Right ventricle myocardium superior (tissue), 1 donor: ENCODE measurements around the gene GPC6. TPM values are rescaled to one million over a fixed set of nuclear protein-coding genes. Genes with fewer than 3 reads are reported as not detected.
A peak's percentile ranks its signal among the peaks of the same experiment; 100 is the strongest.

Experiments used
- ATAC-seq: fragments of 200-7000 bp; cut with Tn5 transposase; one replicate; pipeline ENCODE4 v1.9.1; 2020; ENCODE audit warnings: mild to moderate bottlenecking; ENCODE audit not compliant: poor library complexity
- DNase-seq: peaks from one replicate; pipeline ENCODE4 v3.0.0-alpha.2; 2020
- intact Hi-C: fragments of 100-400 bp; cut with DNase I; formaldehyde crosslinking; loops from one replicate; pipeline ENCODE4 v1.11.2; 2022
- total RNA-seq: library from RNA; stranded (reverse); fragmentation: NEBNext Ultra II Directional; extraction: Animal tissue kit (Norgen Biotek cat#: 25700); gene quantifications from one replicate; pipeline ENCODE4 v1.2.1, GENCODE V29; 2021
- donor health status: DM: no; HTN: yes; CAD: no; lungs with severe emphysema.

The GPC6 gene
- total RNA-seq, 1 donor from 2014 or later = 3.3 TPM

- ATAC-seq (no peak), DNase-seq (no peak)
- intact Hi-C loops = no loop called here
Measured at GRCh38 chr13:93589788-93590187, 363.2 kb downstream of the GPC6 start.

DNA sequence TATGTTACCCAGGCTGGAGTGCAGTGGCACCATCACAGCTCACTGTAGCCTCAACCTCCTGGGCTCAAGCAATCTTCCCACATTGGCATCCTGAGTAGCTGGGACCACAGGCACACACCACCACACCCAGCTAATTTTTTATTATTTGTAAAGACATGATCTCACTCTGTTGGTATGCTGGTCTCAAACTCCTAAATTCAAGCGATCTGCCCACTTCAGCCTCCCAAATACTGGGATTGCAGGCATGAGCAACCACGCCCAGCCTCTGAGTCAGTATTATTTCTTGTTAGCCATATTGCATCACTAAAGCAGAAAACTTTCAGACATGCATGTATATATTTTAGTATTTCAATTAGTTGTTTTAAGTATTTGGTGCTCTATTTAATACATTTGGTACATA is 376.4 kb downstream of the GPC6 start:
- intact Hi-C loops = no loop called here
- no peak for ATAC-seq
- no peak for DNase-seq

- DNase-seq (no peak), ATAC-seq (no peak)
- intact Hi-C loops = no loop called here
Measured at GRCh38 chr13:93614776-93615175, 388.2 kb downstream of the GPC6 start.

- ATAC-seq (no peak), DNase-seq (no peak)
- intact Hi-C loops = no loop called here
Measured at GRCh38 chr13:93620181-93620765, 393.7 kb downstream of the GPC6 start.

- ATAC-seq (no peak), DNase-seq (no peak)
- intact Hi-C loops = no loop called here
Measured at GRCh38 chr13:93621051-93621450, 394.4 kb downstream of the GPC6 start.

DNA sequence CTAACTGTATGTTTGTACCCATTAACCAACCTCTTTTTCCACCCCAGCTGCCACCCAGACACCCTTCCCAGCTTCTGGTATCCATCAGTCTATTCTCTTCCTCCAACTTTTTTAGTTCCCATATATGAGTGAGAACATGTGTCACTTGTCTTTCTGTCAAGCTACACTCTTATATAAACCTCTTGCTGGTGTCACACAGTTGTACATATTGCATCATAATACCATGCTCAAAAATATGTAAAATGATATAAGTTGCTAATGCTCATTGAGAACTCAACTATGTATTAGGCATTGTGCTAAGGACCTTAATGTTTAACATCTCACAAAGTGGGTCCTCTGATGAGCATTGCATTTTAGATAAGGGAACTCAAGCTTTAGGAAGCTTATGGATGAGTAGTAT is 395.4 kb downstream of the GPC6 start:
- no peak for ATAC-seq
- DNase-seq = no peak
- intact Hi-C loops = no loop called here

DNA sequence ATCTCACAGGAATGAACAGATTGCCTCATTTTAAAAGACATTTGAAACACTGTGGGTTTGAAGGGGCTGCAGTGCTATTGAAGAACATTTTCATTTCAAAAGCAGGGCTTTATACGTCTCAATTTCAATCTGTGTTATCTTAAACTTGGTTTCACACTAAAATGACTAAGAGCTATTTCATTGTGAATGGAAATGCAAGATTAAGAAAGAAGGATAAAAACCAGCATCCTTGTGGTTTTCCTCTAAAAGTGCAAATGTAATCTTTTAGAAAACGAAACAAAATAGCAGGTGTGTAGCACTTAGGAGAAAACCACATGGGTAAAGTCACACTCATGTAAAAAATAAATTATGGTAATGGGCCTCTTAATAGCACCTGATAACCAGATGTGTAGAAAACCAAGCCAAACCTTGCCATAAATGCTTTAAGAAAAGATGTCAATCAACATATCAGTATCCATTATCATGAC is 397.7 kb downstream of the GPC6 start:
- intact Hi-C loops = no loop called here
- ATAC-seq (no peak), DNase-seq (no peak)

GRCh38 chr13:93625536-93625935 is 398.9 kb downstream of the GPC6 start:
- ATAC-seq (no peak), DNase-seq (no peak)
- intact Hi-C loops = no loop called here

- ATAC-seq (no peak), DNase-seq (no peak)
- intact Hi-C loops = no loop called here
Measured at GRCh38 chr13:93628136-93628797, 401.7 kb downstream of the GPC6 start.

DNA sequence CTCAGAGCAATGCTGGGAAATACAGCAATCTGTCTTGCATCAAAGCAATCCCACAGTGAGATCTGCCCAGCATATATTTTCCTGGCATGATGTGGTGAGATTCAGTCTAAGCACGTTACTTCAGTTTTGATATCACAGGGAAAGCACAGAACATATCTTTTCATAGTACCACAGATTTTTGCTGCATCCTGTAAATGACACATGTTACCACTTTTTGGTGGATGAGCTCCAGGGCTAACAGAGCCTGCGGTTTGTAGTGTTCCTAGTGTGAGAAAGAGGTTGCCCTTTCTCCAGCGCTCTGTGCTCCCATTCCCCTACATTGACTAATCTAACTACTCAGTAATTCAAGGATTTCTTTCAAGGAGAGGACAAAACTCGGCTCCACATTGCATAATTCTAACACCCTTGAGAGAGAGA is 409.0 kb downstream of the GPC6 start:
- ATAC-seq = peak; percentile 76
- intact Hi-C loops = no loop called here
- DNase-seq = no peak

- ATAC-seq = no peak
- intact Hi-C loops = no loop called here
- DNase-seq = no peak
Measured at GRCh38 chr13:93637852-93638251, 411.2 kb downstream of the GPC6 start.

DNA sequence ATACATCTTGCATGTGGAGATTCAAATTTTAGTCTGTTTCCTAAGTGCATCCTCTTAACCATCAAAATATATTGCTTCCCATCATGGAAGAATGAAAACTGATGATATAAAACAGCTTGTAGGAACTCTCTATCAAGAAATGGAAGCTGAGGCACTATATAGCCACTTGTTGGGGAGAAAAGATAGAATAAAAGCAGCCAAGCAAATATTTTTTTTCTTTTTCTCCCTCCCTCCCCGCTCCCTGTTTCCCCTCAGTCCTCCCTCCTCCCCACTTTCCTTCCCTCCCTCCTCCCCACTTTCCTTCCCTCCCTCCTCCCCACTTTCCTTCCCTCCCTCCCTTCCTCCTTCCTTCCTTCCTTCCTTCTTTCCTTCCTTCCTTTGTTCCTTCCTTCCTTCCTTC is 413.8 kb downstream of the GPC6 start:
- intact Hi-C loops = no loop called here
- ATAC-seq = no peak

DNA sequence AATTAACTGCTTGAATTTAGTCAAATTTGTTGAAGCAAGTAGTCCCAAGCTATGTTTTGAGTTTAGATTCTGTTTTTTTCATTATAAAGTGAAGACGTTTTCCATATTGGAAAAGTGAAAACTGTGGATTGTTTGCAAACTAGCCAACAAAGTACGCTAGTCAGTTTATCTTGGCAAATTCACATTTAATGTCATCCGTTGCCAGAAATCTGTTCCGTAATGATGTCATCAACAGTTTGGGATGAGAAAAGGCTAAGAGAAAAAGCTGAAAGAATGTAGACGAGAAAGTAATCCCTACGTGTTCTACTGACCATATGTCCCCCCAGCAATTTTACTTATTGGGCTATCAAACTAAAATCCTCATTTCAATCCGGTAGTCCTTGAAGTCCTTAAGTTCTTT is 419.6 kb downstream of the GPC6 start:
- DNase-seq = no peak
- intact Hi-C loops = no loop called here
- ATAC-seq = peak; percentile 29

More for the DNA sequence above, 413.8 kb downstream of the GPC6 start:
- DNase-seq = no peak

DNA sequence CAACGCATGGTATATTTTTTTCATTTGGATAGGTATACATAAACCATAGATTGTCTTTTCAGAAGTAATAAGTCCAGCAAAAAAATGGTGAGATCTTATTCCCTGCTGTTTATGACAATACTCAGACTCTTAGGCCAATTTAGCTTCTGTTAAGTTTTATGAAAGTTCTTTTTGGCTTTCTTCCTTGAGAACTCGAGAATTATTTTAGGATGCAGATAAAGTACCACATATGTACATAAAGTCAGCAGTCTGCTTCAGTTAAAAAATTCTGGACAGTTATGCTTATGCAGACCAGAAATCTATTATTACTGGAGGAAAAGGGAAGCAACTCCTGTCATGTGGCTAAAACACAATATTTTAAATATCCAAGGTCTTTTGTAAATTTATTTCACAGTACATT is 422.9 kb downstream of the GPC6 start:
- ATAC-seq = no peak

DNA sequence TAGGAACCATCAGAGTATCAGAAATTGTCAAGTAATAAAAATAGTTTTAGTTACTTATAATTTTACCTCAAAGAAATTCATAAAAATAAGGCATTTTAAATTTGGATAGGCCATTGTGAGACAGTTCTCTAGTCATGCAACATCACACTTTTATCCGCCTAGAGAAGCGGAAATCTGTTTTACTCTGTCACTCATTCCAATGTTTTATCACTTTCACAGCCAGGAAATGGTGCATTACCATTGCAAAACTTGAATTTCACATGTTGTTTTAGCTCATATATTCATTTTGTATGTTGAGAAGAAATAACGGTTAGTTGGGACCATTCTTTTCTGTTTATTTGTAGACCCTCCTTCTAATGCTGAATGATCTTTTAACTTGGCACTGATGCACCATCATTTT is 427.2 kb downstream of the GPC6 start:
- ATAC-seq = no peak

More for the DNA sequence above, 422.9 kb downstream of the GPC6 start:
- intact Hi-C loops = no loop called here
- no peak for DNase-seq

DNA sequence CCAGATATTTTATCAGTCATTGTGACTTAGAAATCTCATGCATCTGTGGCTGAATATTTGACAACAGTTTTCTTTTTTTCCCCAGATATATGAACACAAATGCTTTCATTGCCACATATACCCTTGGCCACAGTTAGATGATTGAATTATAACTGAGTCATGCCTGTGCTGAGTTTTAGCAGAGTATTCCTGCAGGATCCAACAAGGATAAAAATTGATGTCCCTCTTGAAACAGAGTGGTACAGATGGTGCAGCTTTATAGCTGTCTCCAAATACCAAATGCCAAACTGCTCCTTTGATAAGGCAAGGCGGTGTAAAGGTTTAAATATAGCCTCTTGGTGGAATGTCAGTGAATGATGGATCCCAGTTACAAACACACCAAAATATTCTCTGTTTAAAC is 428.5 kb downstream of the GPC6 start:
- intact Hi-C loops = no loop called here
- DNase-seq (no peak), ATAC-seq (no peak)

More for the DNA sequence above, 427.2 kb downstream of the GPC6 start:
- DNase-seq = no peak
- intact Hi-C loops = no loop called here

- intact Hi-C loops = no loop called here
- ATAC-seq = no peak
- no peak for DNase-seq
Measured at GRCh38 chr13:93660391-93661063, 433.9 kb downstream of the GPC6 start.

- DNase-seq (no peak), ATAC-seq (no peak)
- intact Hi-C loops = no loop called here
Measured at GRCh38 chr13:93670866-93671265, 444.3 kb downstream of the GPC6 start.

DNA sequence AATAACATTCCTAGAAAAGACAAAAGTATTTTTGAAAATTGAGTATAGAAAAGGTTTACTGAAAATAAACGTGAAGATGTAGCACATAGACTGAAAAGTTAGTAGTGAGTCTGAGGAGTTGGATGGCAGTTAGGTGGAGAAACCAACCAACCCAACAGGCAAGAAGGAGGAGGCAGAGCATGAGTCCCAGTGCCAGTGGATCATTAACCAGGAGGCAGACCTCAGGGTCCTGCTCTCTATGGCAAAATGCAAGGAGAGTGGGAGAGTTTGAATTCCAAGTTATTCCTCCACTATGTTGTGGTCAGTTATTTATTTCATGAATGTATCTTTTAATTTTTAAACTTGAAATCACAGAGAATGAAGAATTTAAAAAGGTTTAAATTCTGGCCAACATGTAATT is 446.4 kb downstream of the GPC6 start:
- DNase-seq (no peak), ATAC-seq (no peak)
- intact Hi-C loops = no loop called here

DNA sequence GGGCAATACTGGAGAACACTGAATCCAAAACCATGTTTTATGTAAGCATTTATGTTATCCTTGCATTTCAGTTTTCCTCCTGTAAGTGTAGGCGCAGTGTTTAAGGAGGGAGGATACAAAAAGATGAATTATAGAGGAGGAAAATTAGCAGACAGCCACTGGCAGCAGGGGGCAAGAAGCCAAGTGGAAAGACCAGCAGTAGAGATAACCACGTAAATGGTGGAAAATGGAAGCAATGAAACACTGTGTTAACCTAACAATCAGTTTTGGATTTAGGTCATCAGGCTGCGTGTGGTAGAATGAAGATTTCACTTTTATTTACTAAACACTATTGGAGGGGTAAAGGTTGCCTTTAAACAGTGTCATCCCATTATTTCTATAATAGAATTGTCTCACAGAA is 447.3 kb downstream of the GPC6 start:
- ATAC-seq (no peak), DNase-seq (no peak)
- intact Hi-C loops = no loop called here
